SK-N-SH (cell line): ENCODE measurements around the gene EXOC7.

Experiments used
- CHD2 ChIP-seq: fragments of 150-350 bp; IDR thresholded peaks from 2 replicates; pipeline ENCODE4 v1.6.1; 2018; ENCODE audit warnings: low read length; ENCODE audit not compliant: partially characterized antibody
- CTCF ChIP-seq: fragments of 200-600 bp; sonication (generic); IDR thresholded peaks from 2 replicates; pipeline ENCODE4 v1.6.1; 2017; ENCODE audit warnings: antibody characterized with exemption, mild to moderate bottlenecking, moderate library complexity
- EZH2phosphoT487 ChIP-seq: fragments of 200-600 bp; sonication (generic); IDR thresholded peaks from 2 replicates; pipeline ENCODE4 v1.6.1; 2017; ENCODE audit warnings: low read depth, mixed run types, mild to moderate bottlenecking, antibody characterized with exemption, moderate library complexity, borderline replicate concordance
- GABPA ChIP-seq: IDR thresholded peaks from 2 replicates; pipeline ENCODE4 v1.4.0; 2012; ENCODE audit warnings: low read depth, mild to moderate bottlenecking
- JUND ChIP-seq: IDR thresholded peaks from 2 replicates; pipeline ENCODE4 v1.4.0; 2012
- MAX ChIP-seq: IDR thresholded peaks from 2 replicates; pipeline ENCODE4 v1.4.0; 2012; ENCODE audit warnings: low read depth
- PBX3 ChIP-seq: IDR thresholded peaks from 2 replicates; pipeline ENCODE4; 2012
- POLR2AphosphoS5 ChIP-seq: IDR thresholded peaks from 2 replicates; pipeline ENCODE4 v1.6.1; 2012; ENCODE audit warnings: low read depth, low read length
- SMC3 ChIP-seq: IDR thresholded peaks from 2 replicates; pipeline ENCODE4 v1.6.1; 2012; ENCODE audit warnings: low read depth, low read length, improper control_type of control experiment
- TAF1 ChIP-seq: IDR thresholded peaks from 2 replicates; pipeline ENCODE4 v1.6.1; 2012; ENCODE audit warnings: low read depth, mild to moderate bottlenecking, low read length, moderate library complexity, borderline replicate concordance

GRCh38 chr17:76039121-76039520, 64.5 kb downstream of the EXOC7 start:
- TF ChIP-seq MAX (no peak), CTCF (no peak), GABPA (no peak), TAF1 (no peak), EZH2phosphoT487 (no peak), CHD2 (no peak), PBX3 (no peak), SMC3 (no peak), POLR2AphosphoS5 (no peak), JUND (no peak)
